ENCODE data around the gene CCDC157. TPM values are rescaled to one million over a fixed set of nuclear protein-coding genes. Genes with fewer than 3 reads are reported as not detected.

Gene CCDC157
- total RNA-seq, 1 experiment from 2014 or later = 5.5 TPM

- Mint-ChIP-seq H3K27me3 (ENCODE audit: unreplicated experiment) (no peaks in the 10 kb centered on the region), H3K4me1 (ENCODE audit: low read depth, unreplicated experiment) (peaks cover 49% of the 10 kb centered on the region), H3K27ac (ENCODE audit: unreplicated experiment) (no peak overlapping the region), H3K36me3 (ENCODE audit: insufficient read depth, unreplicated experiment) (peaks cover 10% of the 10 kb centered on the region), H3K9me3 (ENCODE audit: low read depth, unreplicated experiment) (no peaks in the 10 kb centered on the region), H3K4me3 (ENCODE audit: low read depth, unreplicated experiment) (no peak overlapping the region)
- CTCF ChIA-PET = interaction anchor here (0.6 kb wide), 1 partner anchor 942 kb away, joined by 8 read pairs; no protein-coding TSS in a partner anchor
- intact Hi-C loops (cut with micrococcal nuclease; ENCODE audit: unreplicated experiment) = no loop called here
- TF ChIP-seq, protein P1, sequence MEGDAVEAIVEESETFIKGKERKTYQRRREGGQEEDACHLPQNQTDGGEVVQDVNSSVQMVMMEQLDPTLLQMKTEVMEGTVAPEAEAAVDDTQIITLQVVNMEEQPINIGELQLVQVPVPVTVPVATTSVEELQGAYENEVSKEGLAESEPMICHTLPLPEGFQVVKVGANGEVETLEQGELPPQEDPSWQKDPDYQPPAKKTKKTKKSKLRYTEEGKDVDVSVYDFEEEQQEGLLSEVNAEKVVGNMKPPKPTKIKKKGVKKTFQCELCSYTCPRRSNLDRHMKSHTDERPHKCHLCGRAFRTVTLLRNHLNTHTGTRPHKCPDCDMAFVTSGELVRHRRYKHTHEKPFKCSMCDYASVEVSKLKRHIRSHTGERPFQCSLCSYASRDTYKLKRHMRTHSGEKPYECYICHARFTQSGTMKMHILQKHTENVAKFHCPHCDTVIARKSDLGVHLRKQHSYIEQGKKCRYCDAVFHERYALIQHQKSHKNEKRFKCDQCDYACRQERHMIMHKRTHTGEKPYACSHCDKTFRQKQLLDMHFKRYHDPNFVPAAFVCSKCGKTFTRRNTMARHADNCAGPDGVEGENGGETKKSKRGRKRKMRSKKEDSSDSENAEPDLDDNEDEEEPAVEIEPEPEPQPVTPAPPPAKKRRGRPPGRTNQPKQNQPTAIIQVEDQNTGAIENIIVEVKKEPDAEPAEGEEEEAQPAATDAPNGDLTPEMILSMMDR (IDR thresholded peaks at IDR 0.05; ENCODE audit: unreplicated experiment) = no peak
- DNase-seq = no peak
- BruUV-seq (replicated peaks) = no TSS peak
Observed at GRCh38 chr22:30318799-30319419, 37.9 kb upstream of the CCDC157 start.

GRCh38 chr22:30320021-30320556, 36.7 kb upstream of the CCDC157 start:
- BruUV-seq (replicated peaks) = no TSS peak
- H3K9me3 Mint-ChIP-seq (ENCODE audit: low read depth, unreplicated experiment) = no peaks in the 10 kb centered on the region
- H3K27ac Mint-ChIP-seq (ENCODE audit: unreplicated experiment) = no peak overlapping the region
- H3K4me1 Mint-ChIP-seq (ENCODE audit: low read depth, unreplicated experiment) = peaks cover 49% of the 10 kb centered on the region
- H3K27me3 Mint-ChIP-seq (ENCODE audit: unreplicated experiment) = no peaks in the 10 kb centered on the region
- peaks cover 17% of the 10 kb centered on the region for H3K36me3 Mint-ChIP-seq (ENCODE audit: insufficient read depth, unreplicated experiment)
- no peak for DNase-seq
- CTCF ChIA-PET = no interaction called here
- H3K4me3 Mint-ChIP-seq (ENCODE audit: low read depth, unreplicated experiment) = no peak overlapping the region
- TF ChIP-seq, protein P1 (IDR thresholded peaks at IDR 0.05; ENCODE audit: unreplicated experiment) = no peak
- intact Hi-C loops (cut with micrococcal nuclease; ENCODE audit: unreplicated experiment) = loop anchor here (10.0 kb wide), 1 partner anchor 45 kb away; no protein-coding TSS in a partner anchor

DNA sequence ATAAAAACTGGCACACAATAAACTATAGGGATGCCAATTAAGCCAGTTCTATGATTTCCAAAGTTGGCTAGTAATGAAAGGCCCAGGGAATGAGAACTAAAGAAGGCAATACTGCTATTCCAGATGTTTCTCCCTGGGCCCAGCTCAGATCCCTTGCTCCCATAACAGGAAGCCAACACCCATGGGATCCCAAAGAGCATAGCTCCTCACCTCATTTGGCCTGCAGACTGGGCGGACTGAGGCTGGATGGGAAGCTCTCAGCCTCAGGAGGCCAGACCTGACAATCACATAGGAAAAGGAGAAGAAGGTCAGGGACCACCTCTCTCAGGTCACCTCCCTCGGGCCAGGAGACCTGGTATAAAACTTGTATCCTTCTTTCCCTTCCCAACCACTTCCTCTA, 35.3 kb upstream of the CCDC157 start:
- Mint-ChIP-seq H3K36me3 (ENCODE audit: insufficient read depth, unreplicated experiment) (peaks cover 31% of the 10 kb centered on the region), H3K27ac (ENCODE audit: unreplicated experiment) (no peak overlapping the region), H3K9me3 (ENCODE audit: low read depth, unreplicated experiment) (no peaks in the 10 kb centered on the region), H3K4me3 (ENCODE audit: low read depth, unreplicated experiment) (no peak overlapping the region), H3K27me3 (ENCODE audit: unreplicated experiment) (no peaks in the 10 kb centered on the region), H3K4me1 (ENCODE audit: low read depth, unreplicated experiment) (peaks cover 46% of the 10 kb centered on the region)
- DNase-seq = no peak
- intact Hi-C loops (cut with micrococcal nuclease; ENCODE audit: unreplicated experiment) = loop anchor here (10.0 kb wide), 1 partner anchor 47 kb away; no protein-coding TSS in a partner anchor
- CTCF ChIA-PET = interaction anchor here (1.0 kb wide), 1 partner anchor 33 kb away, joined by 3 read pairs; no protein-coding TSS in a partner anchor
- BruUV-seq (replicated peaks) = no TSS peak
- TF ChIP-seq, protein P1 (IDR thresholded peaks at IDR 0.05; ENCODE audit: unreplicated experiment) = no peak

GRCh38 chr22:30323246-30323645, 33.6 kb upstream of the CCDC157 start:
- CTCF ChIA-PET = no interaction called here
- TF ChIP-seq, protein P1 (IDR thresholded peaks at IDR 0.05; ENCODE audit: unreplicated experiment) = no peak
- H3K27ac Mint-ChIP-seq (ENCODE audit: unreplicated experiment) = no peak overlapping the region
- DNase-seq = no peak
- H3K9me3 Mint-ChIP-seq (ENCODE audit: low read depth, unreplicated experiment) = no peaks in the 10 kb centered on the region
- no peak overlapping the region for H3K4me3 Mint-ChIP-seq (ENCODE audit: low read depth, unreplicated experiment)
- H3K27me3 Mint-ChIP-seq (ENCODE audit: unreplicated experiment) = no peaks in the 10 kb centered on the region
- intact Hi-C loops (cut with micrococcal nuclease; ENCODE audit: unreplicated experiment) = loop anchor here (10.0 kb wide), 1 partner anchor 48 kb away; no protein-coding TSS in a partner anchor
- peaks cover 43% of the 10 kb centered on the region for H3K36me3 Mint-ChIP-seq (ENCODE audit: insufficient read depth, unreplicated experiment)
- H3K4me1 Mint-ChIP-seq (ENCODE audit: low read depth, unreplicated experiment) = peaks cover 49% of the 10 kb centered on the region
- BruUV-seq (replicated peaks) = no TSS peak
